GM20431 (cell line): ENCODE results near the gene C15orf39.
"Not testable (repeated sequence)": the region's sequence is repeated elsewhere in the genome, so short reads cannot be mapped to it uniquely, and the experiment has no call there.

Experiments used
- in situ Hi-C: fragments of 300-500 bp; cut with MseI, MboI; formaldehyde crosslinking; loops from one replicate; pipeline ENCODE4 v1.15.0; 2020; ENCODE audit warnings: low sequenced_read_pairs; ENCODE audit not compliant: unreplicated experiment

The C15orf39 gene

DNA sequence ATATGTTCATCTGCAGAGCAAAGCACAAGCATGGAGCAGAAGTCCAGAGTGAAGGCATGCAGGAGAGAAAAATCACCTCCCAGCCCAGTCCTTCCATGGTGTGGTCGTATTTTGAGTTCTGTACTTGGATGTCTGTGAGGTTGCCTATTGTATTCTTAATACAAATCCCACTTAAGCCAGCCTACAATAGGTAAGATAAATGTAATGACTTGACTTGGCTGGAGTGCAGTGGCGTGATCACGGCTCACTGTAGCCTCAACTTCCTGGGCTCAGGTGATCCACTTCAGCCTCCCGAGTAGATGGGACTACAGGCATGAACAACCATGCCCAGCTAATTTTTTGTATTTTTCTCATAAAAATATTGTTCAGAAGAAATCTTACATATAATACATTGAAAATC is 49.7 kb downstream of the C15orf39 start:
- in situ Hi-C loops, result not testable (repeated sequence)

DNA sequence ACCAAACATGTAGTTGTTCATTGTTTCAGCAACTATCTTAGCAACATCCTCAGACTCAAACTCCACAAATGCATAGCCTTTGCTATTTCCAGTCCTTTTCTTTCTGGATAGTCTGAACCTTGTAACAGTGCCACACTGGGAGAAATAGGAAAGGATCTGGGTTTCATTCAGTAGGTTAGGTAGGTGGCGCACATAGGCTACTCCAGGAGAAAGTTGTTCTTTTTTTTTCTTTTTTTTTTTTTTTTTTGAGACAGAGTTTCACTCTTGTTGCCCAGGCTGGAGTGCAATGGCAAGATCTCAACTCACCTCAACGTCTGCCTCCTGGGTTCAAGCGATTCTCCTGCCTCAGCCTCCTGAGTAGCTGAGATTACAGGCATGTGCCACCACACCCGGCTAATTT is 50.6 kb downstream of the C15orf39 start:
- in situ Hi-C loops, result not testable (repeated sequence)

DNA sequence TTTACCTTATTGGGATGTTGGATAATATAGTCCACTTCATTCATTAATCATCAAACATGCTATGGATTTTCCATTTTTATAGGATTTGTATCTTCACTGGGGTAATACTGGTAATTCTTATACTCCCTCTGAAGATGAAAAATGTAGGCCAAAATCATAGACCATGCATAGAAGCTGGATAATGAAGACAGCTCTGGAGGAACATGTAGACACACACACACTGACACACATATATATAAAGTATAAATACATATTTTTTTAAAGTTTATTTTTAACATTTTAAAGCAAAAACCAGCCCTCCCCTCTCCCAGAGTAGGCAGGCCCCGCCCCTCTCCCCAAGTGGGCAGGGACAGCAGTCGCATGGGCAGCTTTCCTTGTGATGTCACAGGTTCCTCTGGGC is 56.4 kb downstream of the C15orf39 start, which contains the start of gene GOLGA6C:
TSS of gene GOLGA6C (plus strand) at position 301 of the 400 bp plus-strand sequence. CDS start 265 bp downstream, outside the sequence.
- in situ Hi-C loops, result not testable (repeated sequence)

DNA sequence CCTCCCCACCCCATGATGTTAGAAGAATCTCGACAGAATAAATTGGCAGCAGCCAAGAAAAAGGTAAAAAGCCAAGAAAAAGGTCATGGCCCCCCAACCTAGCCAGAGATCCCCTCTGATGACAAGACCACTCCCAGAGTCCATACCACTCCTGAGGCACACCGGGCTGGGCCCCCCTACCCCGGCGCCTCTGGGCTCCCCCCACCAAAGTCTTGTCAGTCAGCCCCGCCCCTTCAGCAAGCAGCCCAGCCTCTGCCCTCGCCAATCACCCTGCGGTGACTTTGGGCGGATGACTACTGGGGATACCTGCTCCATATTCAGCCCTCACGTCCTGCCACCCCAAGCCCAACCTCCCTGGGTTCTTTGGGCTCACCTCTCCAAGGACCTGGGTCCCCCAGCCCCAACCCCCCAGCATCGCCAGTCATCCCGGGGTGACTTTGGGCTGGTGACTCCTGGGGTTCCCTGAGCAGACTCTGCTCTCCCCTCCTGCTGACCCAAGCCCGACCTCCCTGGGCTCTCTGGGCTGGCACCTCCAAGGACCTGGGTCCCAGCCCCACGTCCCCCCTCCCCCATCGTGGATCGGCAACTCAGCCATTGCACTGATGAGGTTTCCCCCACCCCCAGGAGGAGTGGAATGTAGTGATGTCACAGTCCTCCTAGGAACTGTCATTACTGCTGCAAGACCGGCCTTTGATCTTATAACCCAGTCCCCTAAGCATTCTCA is 57.1 kb downstream of the C15orf39 start:
- in situ Hi-C loops, result not testable (repeated sequence)

DNA sequence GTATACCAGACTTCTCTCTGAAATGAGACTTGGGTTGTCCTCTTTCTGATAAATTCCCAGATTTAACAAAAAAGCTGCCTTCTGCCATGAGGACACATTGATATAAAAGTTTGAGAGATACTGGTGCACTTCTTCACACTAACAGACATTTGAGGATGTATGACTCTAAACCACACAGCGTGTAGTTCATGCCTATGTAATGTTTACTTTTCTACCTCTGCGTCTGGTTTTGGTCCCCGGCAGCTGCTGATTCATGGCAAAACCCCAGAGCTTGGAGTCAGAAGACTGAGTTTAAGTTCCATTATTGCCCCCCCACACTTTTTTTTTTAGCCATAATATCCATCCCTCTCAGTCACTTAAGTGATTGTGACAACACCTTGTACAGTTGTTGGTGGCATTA is 58.2 kb downstream of the C15orf39 start:
- in situ Hi-C loops, result not testable (repeated sequence)
